Suprapubic skin (tissue), 4 donors: ENCODE measurements around the gene ARHGEF7. TPM values are rescaled to one million over a fixed set of nuclear protein-coding genes. Genes with fewer than 3 reads are reported as not detected.

Source experiments
- DNase-seq, 2 donors: peaks; one replicate each; pipeline ENCODE4 v3.0.0-alpha.2; 2019; ENCODE audit warnings: low spot score in 2 of 2
- H3K27ac ChIP-seq: fragments of 200-600 bp; sonication (generic); one replicate; pipeline ENCODE4 v1.5.1; 2019
- H3K27me3 ChIP-seq: fragments of 200-600 bp; sonication (generic); one replicate; pipeline ENCODE4 v1.5.1; 2019
- H3K36me3 ChIP-seq: fragments of 200-600 bp; sonication (generic); one replicate; pipeline ENCODE4 v1.5.1; 2019
- H3K4me1 ChIP-seq: fragments of 200-600 bp; sonication (generic); one replicate; pipeline ENCODE4 v1.5.1; 2019
- H3K4me3 ChIP-seq: fragments of 200-600 bp; sonication (generic); one replicate; pipeline ENCODE4 v1.5.1; 2019; ENCODE audit warnings: mild to moderate bottlenecking
- H3K9me3 ChIP-seq: fragments of 200-600 bp; sonication (generic); one replicate; pipeline ENCODE4 v1.5.1; 2019
- CTCF ChIP-seq, 2 donors: fragments of 200-600 bp in 1 of 2; fragments of 450-650 bp in 1 of 2; sonication (generic) in 1 of 2; IDR thresholded peaks; one replicate each; pipeline ENCODE4 v1.5.1; 2016 to 2019; ENCODE audit warnings: antibody characterized with exemption in 2 of 2, mild to moderate bottlenecking in 1 of 2, moderate library complexity in 1 of 2
- EP300 ChIP-seq: sonication (generic); formaldehyde crosslinking; IDR thresholded peaks from one replicate; pipeline ENCODE4 v1.6.1; 2017; ENCODE audit warnings: antibody characterized with exemption
- POLR2A ChIP-seq, 2 donors: fragments of 450-650 bp; IDR thresholded peaks; one replicate each; pipeline ENCODE4 v1.6.1; 2017; ENCODE audit warnings: antibody characterized with exemption in 2 of 2, mild to moderate bottlenecking in 2 of 2, moderate library complexity in 2 of 2
- POLR2AphosphoS5 ChIP-seq, 3 donors: sonication (generic); formaldehyde crosslinking; IDR thresholded peaks; one replicate each; pipeline ENCODE4 v1.6.1; 2017; ENCODE audit warnings: antibody characterized with exemption in 3 of 3
- WGBS: methylation state at CpG from one replicate; pipeline ENCODE4 v1.1.5; 2018; 5-methylcytosine and 5-hydroxymethylcytosine counted together
- total RNA-seq, 4 donors: library from RNA; depleted of rRNA; stranded (reverse); fragments of >200 nt; gene quantifications; one replicate each; pipeline ENCODE4 v1.1.0, GENCODE V29; 2016

The ARHGEF7 gene
- total RNA-seq, 4 donors from 2014 or later: 72.1 to 210 (median 99.6) TPM

- Histone ChIP-seq H3K4me3 (no peak overlapping the region), H3K36me3 (peaks cover 3% of the 10 kb centered on the region), H3K27ac (no peak overlapping the region), H3K4me1 (peaks cover 36% of the 10 kb centered on the region), H3K9me3 (no peaks in the 10 kb centered on the region), H3K27me3 (no peaks in the 10 kb centered on the region)
- no peak for TF ChIP-seq EP300
- no peak for TF ChIP-seq POLR2A (IDR thresholded peaks at IDR 0.05)
- no peak for TF ChIP-seq POLR2AphosphoS5 (IDR thresholded peaks at IDR 0.05)
- TF ChIP-seq CTCF (IDR thresholded peaks at IDR 0.05): no peak
- DNase-seq: no peak
- WGBS: 84% methylated on average over 5 of the region's 5 CpGs
Measured at GRCh38 chr13:111161601-111162600, 46.8 kb downstream of the ARHGEF7 start.

GRCh38 chr13:111165241-111166010 lies 50.3 kb downstream of the ARHGEF7 start:
- no peaks in the 10 kb centered on the region for H3K9me3 ChIP-seq
- H3K4me3 ChIP-seq: no peak overlapping the region
- H3K4me1 ChIP-seq: peaks cover 21% of the 10 kb centered on the region
- peaks cover 9% of the 10 kb centered on the region for H3K36me3 ChIP-seq
- H3K27me3 ChIP-seq: no peaks in the 10 kb centered on the region
- no peak for TF ChIP-seq POLR2AphosphoS5 (IDR thresholded peaks at IDR 0.05)
- TF ChIP-seq EP300: no peak
- no peak for TF ChIP-seq CTCF (IDR thresholded peaks at IDR 0.05)
- no peak for TF ChIP-seq POLR2A (IDR thresholded peaks at IDR 0.05)
- WGBS: 91% methylated on average over 10 of the region's 10 CpGs
- no peak for DNase-seq
- H3K27ac ChIP-seq: no peak overlapping the region

- 85% methylated on average over 11 of the region's 11 CpGs for WGBS
- Histone ChIP-seq H3K27me3 (no peaks in the 10 kb centered on the region), H3K9me3 (no peaks in the 10 kb centered on the region), H3K4me3 (no peak overlapping the region), H3K36me3 (peaks cover 6% of the 10 kb centered on the region), H3K27ac (no peak overlapping the region), H3K4me1 (peaks cover 34% of the 10 kb centered on the region)
- TF ChIP-seq POLR2AphosphoS5 (IDR thresholded peaks at IDR 0.05): no peak
- no peak for TF ChIP-seq CTCF (IDR thresholded peaks at IDR 0.05)
- TF ChIP-seq POLR2A (IDR thresholded peaks at IDR 0.05): no peak
- TF ChIP-seq EP300: no peak
- DNase-seq: no peak
Measured at GRCh38 chr13:111166882-111167675, 52.0 kb downstream of the ARHGEF7 start.

- Histone ChIP-seq H3K27ac (no peak overlapping the region), H3K4me3 (no peak overlapping the region), H3K9me3 (no peaks in the 10 kb centered on the region), H3K36me3 (peaks cover 6% of the 10 kb centered on the region), H3K4me1 (peaks cover 41% of the 10 kb centered on the region), H3K27me3 (no peaks in the 10 kb centered on the region)
- TF ChIP-seq POLR2AphosphoS5 (IDR thresholded peaks at IDR 0.05): no peak
- TF ChIP-seq EP300: no peak
- no peak for TF ChIP-seq POLR2A (IDR thresholded peaks at IDR 0.05)
- TF ChIP-seq CTCF (IDR thresholded peaks at IDR 0.05): no peak
- DNase-seq: no peak
- 78% methylated on average over 8 of the region's 8 CpGs for WGBS
Measured at GRCh38 chr13:111168107-111168506, 53.0 kb downstream of the ARHGEF7 start.
